Esophagus muscularis mucosa (tissue), 4 donors: ENCODE data around the gene SLC41A1. TPM values are rescaled to one million over a fixed set of nuclear protein-coding genes. Genes with fewer than 3 reads are reported as not detected.

ENCODE experiments used
- DNase-seq: peaks from one replicate; pipeline ENCODE4 v3.0.0-alpha.2; 2017; ENCODE audit errors: extremely low spot score
- H3K27ac ChIP-seq, 4 donors: fragments of 200-600 bp; sonication (generic); replicated peaks in 1 of 4; 1 replicate in 3 of 4; 2 replicates in 1 of 4; pipeline ENCODE4 v1.5.1; 2016 to 2019; ENCODE audit warnings: mild to moderate bottlenecking in 1 of 4
- H3K27me3 ChIP-seq, 4 donors: fragments of 200-600 bp; sonication (generic); one replicate each; pipeline versions ENCODE4 v1.5.1 to v1.6.0; 2016 to 2019
- H3K36me3 ChIP-seq, 4 donors: fragments of 200-600 bp; sonication (generic); one replicate each; pipeline ENCODE4 v1.5.1; 2016 to 2019
- H3K4me1 ChIP-seq, 4 donors: fragments of 200-600 bp; sonication (generic); one replicate each; pipeline ENCODE4 v1.5.1; 2016 to 2019
- H3K4me3 ChIP-seq, 4 donors: fragments of 200-600 bp; sonication (generic); 1 replicate in 2 of 4; 2 replicates in 2 of 4; pipeline ENCODE4 v1.5.1; 2016 to 2019; ENCODE audit warnings: mild to moderate bottlenecking in 4 of 4, moderate library complexity in 1 of 4
- H3K9me3 ChIP-seq, 4 donors: fragments of 200-600 bp; sonication (generic); 1 replicate in 3 of 4; 2 replicates in 1 of 4; pipeline ENCODE4 v1.5.1; 2016 to 2019
- EP300 ChIP-seq: sonication (generic); formaldehyde crosslinking; IDR thresholded peaks from one replicate; pipeline ENCODE4 v1.6.1; 2017; ENCODE audit warnings: antibody characterized with exemption
- POLR2A ChIP-seq: fragments of 450-650 bp; IDR thresholded peaks from one replicate; pipeline ENCODE4 v1.6.1; 2017; ENCODE audit warnings: antibody characterized with exemption, moderate library complexity, mild to moderate bottlenecking, low read depth
- POLR2AphosphoS5 ChIP-seq, 2 donors: sonication (generic); formaldehyde crosslinking; IDR thresholded peaks; one replicate each; pipeline ENCODE4 v1.6.1; 2017; ENCODE audit warnings: antibody characterized with exemption in 2 of 2
- WGBS: methylation state at CpG from one replicate; pipeline ENCODE4 v1.1.5; 2018; 5-methylcytosine and 5-hydroxymethylcytosine counted together
- intact Hi-C: fragments of 100-400 bp; cut with DNase I; formaldehyde crosslinking; loops from one replicate; pipeline ENCODE4 v1.15.1; 2023
- total RNA-seq, 4 donors: library from RNA; depleted of rRNA; stranded (reverse); fragments of >200 nt; gene quantifications; one replicate each; pipeline versions ENCODE4 v1.1.0 to v1.2.1, GENCODE V29; 2016
- TF ChIP-seq, protein P1 (sequence below), 3 experiments: fragments of 200-600 bp in 2 of 3; fragments of 450-650 bp in 1 of 3; sonication (generic) in 2 of 3; IDR thresholded peaks; one replicate each; pipeline ENCODE4 v1.5.1; 2017 to 2019; ENCODE audit warnings: antibody characterized with exemption in 3 of 3, mild to moderate bottlenecking in 2 of 3, moderate library complexity in 1 of 3

SLC41A1 gene
- total RNA-seq, 4 donors from 2014 or later = 22.4 to 37.1 (median 30.6) TPM

- H3K36me3 ChIP-seq = peaks cover 0 to 10% (median 4%) of the 10 kb centered on the region in 4 donors
- no peaks in the 10 kb centered on the region for H3K9me3 ChIP-seq
- no peaks in the 10 kb centered on the region for H3K27me3 ChIP-seq
- peak within 1 kb of the TSS; percentile 73 to 83 (median 78) for H3K27ac ChIP-seq
- TF ChIP-seq EP300 = no peak
- peak; percentile 50 for TF ChIP-seq POLR2A
- TF ChIP-seq, protein P1, sequence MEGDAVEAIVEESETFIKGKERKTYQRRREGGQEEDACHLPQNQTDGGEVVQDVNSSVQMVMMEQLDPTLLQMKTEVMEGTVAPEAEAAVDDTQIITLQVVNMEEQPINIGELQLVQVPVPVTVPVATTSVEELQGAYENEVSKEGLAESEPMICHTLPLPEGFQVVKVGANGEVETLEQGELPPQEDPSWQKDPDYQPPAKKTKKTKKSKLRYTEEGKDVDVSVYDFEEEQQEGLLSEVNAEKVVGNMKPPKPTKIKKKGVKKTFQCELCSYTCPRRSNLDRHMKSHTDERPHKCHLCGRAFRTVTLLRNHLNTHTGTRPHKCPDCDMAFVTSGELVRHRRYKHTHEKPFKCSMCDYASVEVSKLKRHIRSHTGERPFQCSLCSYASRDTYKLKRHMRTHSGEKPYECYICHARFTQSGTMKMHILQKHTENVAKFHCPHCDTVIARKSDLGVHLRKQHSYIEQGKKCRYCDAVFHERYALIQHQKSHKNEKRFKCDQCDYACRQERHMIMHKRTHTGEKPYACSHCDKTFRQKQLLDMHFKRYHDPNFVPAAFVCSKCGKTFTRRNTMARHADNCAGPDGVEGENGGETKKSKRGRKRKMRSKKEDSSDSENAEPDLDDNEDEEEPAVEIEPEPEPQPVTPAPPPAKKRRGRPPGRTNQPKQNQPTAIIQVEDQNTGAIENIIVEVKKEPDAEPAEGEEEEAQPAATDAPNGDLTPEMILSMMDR (IDR thresholded peaks at IDR 0.05) = no peak
- peak; percentile 87 to 89 for TF ChIP-seq POLR2AphosphoS5 (IDR thresholded peaks at IDR 0.05)
- peak within 1 kb of the TSS; percentile 69 to 92 (median 84) for H3K4me3 ChIP-seq
- WGBS = 0% methylated on average over 16 of the region's 40 CpGs
- H3K4me1 ChIP-seq = peaks cover 7 to 26% (median 20%) of the 10 kb centered on the region in 4 donors
- peak; percentile 93 for DNase-seq
- intact Hi-C loops = no loop called here
These were observed 37.8 kb downstream of the SLC41A1 start, which contains the start of gene RAB29 for GRCh38 chr1:205775015-205775716. Gene RAB29 (minus strand): TSS chr1:205775482. CDS start chr1:205774956, 526 bp downstream.

- Histone ChIP-seq H3K9me3 (no peaks in the 10 kb centered on the region), H3K36me3 (peaks cover 0 to 14% (median 6%) of the 10 kb centered on the region in 4 donors), H3K4me1 (peaks cover 7 to 33% (median 28%) of the 10 kb centered on the region in 4 donors), H3K27ac (peak overlapping the region; percentile 73 to 83 (median 78)), H3K27me3 (no peaks in the 10 kb centered on the region), H3K4me3 (peak overlapping the region; percentile 69 to 92 (median 84))
- 30% methylated on average over 25 of the region's 36 CpGs for WGBS
- TF ChIP-seq POLR2AphosphoS5 (IDR thresholded peaks at IDR 0.05) (no peak), EP300 (no peak), POLR2A (no peak)
- TF ChIP-seq, protein P1 (IDR thresholded peaks at IDR 0.05) = no peak
- DNase-seq = no peak
- intact Hi-C loops = no loop called here
These were observed 38.6 kb downstream of the SLC41A1 start for GRCh38 chr1:205774198-205775014.

GRCh38 chr1:205772607-205773032 lies 40.4 kb downstream of the SLC41A1 start:
- Histone ChIP-seq H3K4me1 (peaks cover 7 to 39% (median 35%) of the 10 kb centered on the region in 4 donors), H3K9me3 (no peaks in the 10 kb centered on the region), H3K36me3 (peaks cover 0 to 14% (median 6%) of the 10 kb centered on the region in 4 donors), H3K4me3 (no peak overlapping the region), H3K27ac (no peak overlapping the region), H3K27me3 (no peaks in the 10 kb centered on the region)
- no peak for DNase-seq
- TF ChIP-seq EP300 (no peak), POLR2A (no peak), POLR2AphosphoS5 (IDR thresholded peaks at IDR 0.05) (no peak)
- TF ChIP-seq, protein P1 (IDR thresholded peaks at IDR 0.05) = no peak
- WGBS = 89% methylated on average over 2 of the region's 2 CpGs
- intact Hi-C loops = no loop called here

GRCh38 chr1:205770618-205771017 lies 42.4 kb downstream of the SLC41A1 start:
- no peak for DNase-seq
- H3K4me3 ChIP-seq = no peak overlapping the region
- no peaks in the 10 kb centered on the region for H3K9me3 ChIP-seq
- intact Hi-C loops = no loop called here
- 97% methylated on average over 4 of the region's 4 CpGs for WGBS
- H3K36me3 ChIP-seq = peaks cover 0 to 14% (median 6%) of the 10 kb centered on the region in 4 donors
- peak overlapping the region in 3 of 4 donors; percentile 65 to 68 (median 65) for H3K27ac ChIP-seq
- H3K4me1 ChIP-seq = peaks cover 1 to 34% (median 30%) of the 10 kb centered on the region in 4 donors
- no peak for TF ChIP-seq POLR2A
- no peak for TF ChIP-seq POLR2AphosphoS5 (IDR thresholded peaks at IDR 0.05)
- TF ChIP-seq EP300 = no peak
- TF ChIP-seq, protein P1 (IDR thresholded peaks at IDR 0.05) = no peak
- no peaks in the 10 kb centered on the region for H3K27me3 ChIP-seq
